GM19193 (cell line): ENCODE data around the gene KCTD16.

Source experiments
- POLR2A ChIP-seq: IDR thresholded peaks from 4 replicates; pipeline ENCODE4 v1.6.1; 2011; ENCODE audit not compliant: insufficient read depth, insufficient read length; ENCODE audit errors: extremely low read depth

The KCTD16 gene

GRCh38 chr5:144232285-144232684, 61.6 kb downstream of the KCTD16 start:
- TF ChIP-seq POLR2A, result no peak

- no peak for TF ChIP-seq POLR2A
Measured at GRCh38 chr5:144236499-144236898, 65.8 kb downstream of the KCTD16 start.

- no peak for TF ChIP-seq POLR2A
Measured at GRCh38 chr5:144237851-144238250, 67.2 kb downstream of the KCTD16 start.

- no peak for TF ChIP-seq POLR2A
Measured at GRCh38 chr5:144247131-144247530, 76.5 kb downstream of the KCTD16 start.

- no peak for TF ChIP-seq POLR2A
Measured at GRCh38 chr5:144248015-144248414, 77.3 kb downstream of the KCTD16 start.

GRCh38 chr5:144249755-144250464, 79.2 kb downstream of the KCTD16 start:
- TF ChIP-seq POLR2A, result no peak

- no peak for TF ChIP-seq POLR2A
Measured at GRCh38 chr5:144254552-144254951, 83.9 kb downstream of the KCTD16 start.

- TF ChIP-seq POLR2A, result no peak
Measured at GRCh38 chr5:144260121-144260520, 89.4 kb downstream of the KCTD16 start.

- TF ChIP-seq POLR2A, result no peak
Measured at GRCh38 chr5:144265643-144266247, 95.1 kb downstream of the KCTD16 start.

GRCh38 chr5:144267961-144268513, 97.4 kb downstream of the KCTD16 start:
- no peak for TF ChIP-seq POLR2A

GRCh38 chr5:144273232-144274027, 102.8 kb downstream of the KCTD16 start:
- TF ChIP-seq POLR2A, result no peak

GRCh38 chr5:144275329-144275728, 104.7 kb downstream of the KCTD16 start:
- no peak for TF ChIP-seq POLR2A

- TF ChIP-seq POLR2A, result no peak
Measured at GRCh38 chr5:144276034-144276822, 105.6 kb downstream of the KCTD16 start.

GRCh38 chr5:144281784-144282183, 111.1 kb downstream of the KCTD16 start:
- TF ChIP-seq POLR2A, result no peak

GRCh38 chr5:144284036-144284435, 113.4 kb downstream of the KCTD16 start:
- TF ChIP-seq POLR2A, result no peak
